GM12878 (cell line): ENCODE data around the gene DCLRE1B. TPM values are rescaled to one million over a fixed set of nuclear protein-coding genes. Genes with fewer than 3 reads are reported as not detected.
A peak's percentile ranks its signal among the peaks of the same experiment; 100 is the strongest.

ENCODE experiments used
- ATF7 ChIP-seq: fragments of 450-650 bp; IDR thresholded peaks from 2 replicates; pipeline ENCODE4 v1.6.1; 2016; ENCODE audit warnings: low read depth, mild to moderate bottlenecking
- BRCA1 ChIP-seq: IDR thresholded peaks from 2 replicates; pipeline ENCODE4 v1.6.1; 2011; ENCODE audit warnings: low read depth, low read length, improper control_type of control experiment
- CBX3 ChIP-seq: fragments of 200-600 bp; sonication (generic); IDR thresholded peaks from 2 replicates; pipeline ENCODE4 v1.6.1; 2016; ENCODE audit warnings: low read depth, borderline replicate concordance
- EED ChIP-seq: sonication (generic); IDR thresholded peaks from 2 replicates; pipeline ENCODE4 v1.6.1; 2016; ENCODE audit warnings: antibody characterized with exemption, low read depth
- EGR1 ChIP-seq, 2 experiments: IDR thresholded peaks; 1 replicate in 1 of 2; 2 replicates in 1 of 2; pipeline ENCODE4 v1.6.1; 2011 to 2012; ENCODE audit warnings: low read depth in 2 of 2, low read length in 2 of 2, borderline replicate concordance in 1 of 2, mild to moderate bottlenecking in 1 of 2, moderate library complexity in 1 of 2
- EP300 ChIP-seq, 2 experiments: fragments of 150-350 bp in 1 of 2; IDR thresholded peaks; 2 replicates each; pipeline ENCODE4 v1.6.1; 2011 to 2012; ENCODE audit warnings: low read depth in 2 of 2, low read length in 2 of 2, borderline replicate concordance in 1 of 2, improper control_type of control experiment in 1 of 2, inconsistent platforms in 1 of 2; ENCODE audit not compliant: control insufficient read depth in 1 of 2
- GATAD2B ChIP-seq: fragments of 450-650 bp; conservative IDR thresholded peaks from 2 replicates; pipeline ENCODE4 v1.6.1; 2017; ENCODE audit warnings: low read depth, mild to moderate bottlenecking, moderate library complexity
- HDGF ChIP-seq: fragments of 450-650 bp; IDR thresholded peaks from 2 replicates; pipeline ENCODE4 v1.6.1; 2016; ENCODE audit warnings: antibody characterized with exemption
- IKZF1 ChIP-seq: fragments of 450-650 bp; conservative IDR thresholded peaks from 2 replicates; pipeline ENCODE4 v1.6.1; 2017; ENCODE audit warnings: antibody characterized with exemption, mild to moderate bottlenecking
- NFYB ChIP-seq: IDR thresholded peaks from 2 replicates; pipeline ENCODE4 v1.6.1; 2011; ENCODE audit warnings: low read depth, mild to moderate bottlenecking, low read length, improper control_type of control experiment, moderate library complexity; ENCODE audit not compliant: insufficient read depth
- RAD21 ChIP-seq: IDR thresholded peaks from 2 replicates; pipeline ENCODE4 v1.6.1; 2011; ENCODE audit warnings: mild to moderate bottlenecking, low read depth, low read length, moderate library complexity; ENCODE audit not compliant: insufficient read depth
- SIN3A ChIP-seq: IDR thresholded peaks from 2 replicates; pipeline ENCODE4 v1.6.1; 2012; ENCODE audit warnings: low read depth, low read length, improper control_type of control experiment
- SPI1 ChIP-seq: IDR thresholded peaks from 2 replicates; pipeline ENCODE4 v1.6.1; 2011; ENCODE audit warnings: low read depth, mild to moderate bottlenecking, low read length, moderate library complexity, borderline replicate concordance; ENCODE audit not compliant: insufficient read depth
- SUPT20H ChIP-seq: IDR thresholded peaks from 2 replicates; pipeline ENCODE4 v1.6.1; 2011; ENCODE audit warnings: low read depth, mild to moderate bottlenecking, low read length, moderate library complexity, borderline replicate concordance; ENCODE audit not compliant: control insufficient read depth
- polyA plus RNA-seq, 11 experiments: library from polyadenylated mRNA; depleted of rRNA in 4 of 11; unstranded in 6 of 11; stranded (reverse) in 5 of 11; fragments of >200 nt; fragmentation: Nextera tagmentation in 4 of 11; fragmentation: Illumina TruSeq in 1 of 11; extraction: Ambion mirVana in 4 of 11; extraction: Trizol in 1 of 11; gene quantifications; 1 replicate in 1 of 11; 2 replicates in 10 of 11; pipeline versions ENCODE4 v1.2.1 to v1.2.3, GENCODE V29; 2011 to 2016; ENCODE audit warnings: inconsistent platforms in 2 of 11, missing spikeins in 2 of 11, low read depth in 1 of 11
- total RNA-seq, 4 experiments: library from RNA; depleted of rRNA in 3 of 4; stranded (reverse); fragments of >200 nt in 3 of 4; fragmentation: Illumina TruSeq in 1 of 4; extraction: Trizol in 1 of 4; gene quantifications; 2 replicates each; pipeline versions ENCODE4 v1.2.1 to v1.2.3, GENCODE V29; 2013 to 2021
- TF ChIP-seq, protein P1 (sequence below): fragments of 450-650 bp; IDR thresholded peaks from 2 replicates; pipeline ENCODE4 v1.6.1; 2017; ENCODE audit warnings: mild to moderate bottlenecking, moderate library complexity
- TF ChIP-seq, protein P2 (sequence below): fragments of 450-650 bp; IDR thresholded peaks from 2 replicates; pipeline ENCODE4 v1.6.1; 2016; ENCODE audit warnings: mild to moderate bottlenecking
- TF ChIP-seq, protein P3 (sequence below), 3 experiments: IDR thresholded peaks in 2 of 3; conservative IDR thresholded peaks in 1 of 3; 2 replicates each; pipeline ENCODE4 v1.5.1; 2011; ENCODE audit warnings: low read depth in 3 of 3, low read length in 3 of 3, mild to moderate bottlenecking in 3 of 3, control low read depth in 2 of 3, moderate library complexity in 2 of 3, inconsistent platforms in 1 of 3, mixed read lengths in 1 of 3; ENCODE audit not compliant: control insufficient read depth in 2 of 3, insufficient read depth in 1 of 3; ENCODE audit errors: extremely low read depth in 1 of 3

DCLRE1B gene
- total and polyA plus RNA-seq, 10 of the 15 experiments (the other 5 are each of a cell fraction or from before 2014, with no cell fraction given) = 5.4 to 18.3 (median 13.4) TPM

DNA sequence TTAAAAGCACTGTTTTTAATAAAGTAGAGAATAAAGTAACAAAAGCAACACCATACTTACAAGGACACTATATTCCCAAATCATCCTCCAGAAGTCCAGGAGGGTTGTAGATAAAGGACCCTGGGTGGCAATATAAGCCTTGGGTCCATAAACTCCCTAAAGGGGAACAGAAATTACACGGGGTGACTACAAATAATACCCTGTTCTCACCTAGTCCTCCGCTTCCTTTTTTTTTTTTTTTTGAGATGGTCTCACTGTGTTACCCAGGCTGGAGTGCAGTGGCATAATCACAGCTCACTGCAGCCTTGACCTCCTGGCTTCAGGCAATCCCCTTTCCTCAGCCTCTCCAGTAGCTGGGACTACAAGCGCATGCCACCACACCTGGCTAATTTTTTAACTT lies 46.7 kb upstream of the DCLRE1B start (continued):
- TF ChIP-seq SPI1 (peak; percentile 90), HDGF (peak; percentile 57; the same call in 1 of the 2 replicates), GATAD2B (0 out of 2 replicates have a peak, but pooled peaks have one; percentile 36), IKZF1 (peak; percentile 85), BRCA1 (no peak), EP300 (IDR thresholded peaks at IDR 0.05; ENCODE audit: borderline replicate concordance in 1 of 2, control insufficient read depth in 1 of 2, low read depth in 2 of 2, low read length in 2 of 2) (peak; percentile 41 to 68; a peak in 1 of 4 replicates), NFYB (no peak), SUPT20H (no peak), EGR1 (IDR thresholded peaks at IDR 0.05; ENCODE audit: borderline replicate concordance in 1 of 2, low read depth in 2 of 2, low read length in 2 of 2) (no peak), EED (peak; percentile 47), RAD21 (peak; percentile 26; the same call in 1 of the 2 replicates), ATF7 (peak; percentile 63), SIN3A (no peak), CBX3 (no peak)
- TF ChIP-seq, protein P1, sequence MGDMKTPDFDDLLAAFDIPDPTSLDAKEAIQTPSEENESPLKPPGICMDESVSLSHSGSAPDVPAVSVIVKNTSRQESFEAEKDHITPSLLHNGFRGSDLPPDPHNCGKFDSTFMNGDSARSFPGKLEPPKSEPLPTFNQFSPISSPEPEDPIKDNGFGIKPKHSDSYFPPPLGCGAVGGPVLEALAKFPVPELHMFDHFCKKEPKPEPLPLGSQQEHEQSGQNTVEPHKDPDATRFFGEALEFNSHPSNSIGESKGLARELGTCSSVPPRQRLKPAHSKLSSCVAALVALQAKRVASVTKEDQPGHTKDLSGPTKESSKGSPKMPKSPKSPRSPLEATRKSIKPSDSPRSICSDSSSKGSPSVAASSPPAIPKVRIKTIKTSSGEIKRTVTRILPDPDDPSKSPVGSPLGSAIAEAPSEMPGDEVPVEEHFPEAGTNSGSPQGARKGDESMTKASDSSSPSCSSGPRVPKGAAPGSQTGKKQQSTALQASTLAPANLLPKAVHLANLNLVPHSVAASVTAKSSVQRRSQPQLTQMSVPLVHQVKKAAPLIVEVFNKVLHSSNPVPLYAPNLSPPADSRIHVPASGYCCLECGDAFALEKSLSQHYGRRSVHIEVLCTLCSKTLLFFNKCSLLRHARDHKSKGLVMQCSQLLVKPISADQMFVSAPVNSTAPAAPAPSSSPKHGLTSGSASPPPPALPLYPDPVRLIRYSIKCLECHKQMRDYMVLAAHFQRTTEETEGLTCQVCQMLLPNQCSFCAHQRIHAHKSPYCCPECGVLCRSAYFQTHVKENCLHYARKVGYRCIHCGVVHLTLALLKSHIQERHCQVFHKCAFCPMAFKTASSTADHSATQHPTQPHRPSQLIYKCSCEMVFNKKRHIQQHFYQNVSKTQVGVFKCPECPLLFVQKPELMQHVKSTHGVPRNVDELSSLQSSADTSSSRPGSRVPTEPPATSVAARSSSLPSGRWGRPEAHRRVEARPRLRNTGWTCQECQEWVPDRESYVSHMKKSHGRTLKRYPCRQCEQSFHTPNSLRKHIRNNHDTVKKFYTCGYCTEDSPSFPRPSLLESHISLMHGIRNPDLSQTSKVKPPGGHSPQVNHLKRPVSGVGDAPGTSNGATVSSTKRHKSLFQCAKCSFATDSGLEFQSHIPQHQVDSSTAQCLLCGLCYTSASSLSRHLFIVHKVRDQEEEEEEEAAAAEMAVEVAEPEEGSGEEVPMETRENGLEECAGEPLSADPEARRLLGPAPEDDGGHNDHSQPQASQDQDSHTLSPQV = no peak
- TF ChIP-seq, protein P2, sequence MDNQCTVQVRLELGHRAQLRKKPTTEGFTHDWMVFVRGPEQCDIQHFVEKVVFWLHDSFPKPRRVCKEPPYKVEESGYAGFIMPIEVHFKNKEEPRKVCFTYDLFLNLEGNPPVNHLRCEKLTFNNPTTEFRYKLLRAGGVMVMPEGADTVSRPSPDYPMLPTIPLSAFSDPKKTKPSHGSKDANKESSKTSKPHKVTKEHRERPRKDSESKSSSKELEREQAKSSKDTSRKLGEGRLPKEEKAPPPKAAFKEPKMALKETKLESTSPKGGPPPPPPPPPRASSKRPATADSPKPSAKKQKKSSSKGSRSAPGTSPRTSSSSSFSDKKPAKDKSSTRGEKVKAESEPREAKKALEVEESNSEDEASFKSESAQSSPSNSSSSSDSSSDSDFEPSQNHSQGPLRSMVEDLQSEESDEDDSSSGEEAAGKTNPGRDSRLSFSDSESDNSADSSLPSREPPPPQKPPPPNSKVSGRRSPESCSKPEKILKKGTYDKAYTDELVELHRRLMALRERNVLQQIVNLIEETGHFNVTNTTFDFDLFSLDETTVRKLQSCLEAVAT = peak; percentile 43; the same call in 1 of the 2 replicates
- TF ChIP-seq, protein P3, sequence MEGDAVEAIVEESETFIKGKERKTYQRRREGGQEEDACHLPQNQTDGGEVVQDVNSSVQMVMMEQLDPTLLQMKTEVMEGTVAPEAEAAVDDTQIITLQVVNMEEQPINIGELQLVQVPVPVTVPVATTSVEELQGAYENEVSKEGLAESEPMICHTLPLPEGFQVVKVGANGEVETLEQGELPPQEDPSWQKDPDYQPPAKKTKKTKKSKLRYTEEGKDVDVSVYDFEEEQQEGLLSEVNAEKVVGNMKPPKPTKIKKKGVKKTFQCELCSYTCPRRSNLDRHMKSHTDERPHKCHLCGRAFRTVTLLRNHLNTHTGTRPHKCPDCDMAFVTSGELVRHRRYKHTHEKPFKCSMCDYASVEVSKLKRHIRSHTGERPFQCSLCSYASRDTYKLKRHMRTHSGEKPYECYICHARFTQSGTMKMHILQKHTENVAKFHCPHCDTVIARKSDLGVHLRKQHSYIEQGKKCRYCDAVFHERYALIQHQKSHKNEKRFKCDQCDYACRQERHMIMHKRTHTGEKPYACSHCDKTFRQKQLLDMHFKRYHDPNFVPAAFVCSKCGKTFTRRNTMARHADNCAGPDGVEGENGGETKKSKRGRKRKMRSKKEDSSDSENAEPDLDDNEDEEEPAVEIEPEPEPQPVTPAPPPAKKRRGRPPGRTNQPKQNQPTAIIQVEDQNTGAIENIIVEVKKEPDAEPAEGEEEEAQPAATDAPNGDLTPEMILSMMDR (IDR thresholded peaks at IDR 0.05 in 2 of 3, conservative IDR thresholded peaks at IDR 0.05 in 1 of 3; ENCODE audit: control insufficient read depth in 2 of 3, extremely low read depth in 1 of 3, insufficient read depth in 1 of 3, low read depth in 3 of 3, low read length in 3 of 3) = 0 out of 6 replicates have a peak, but pooled peaks of 1 of the 3 experiments have one; percentile 3
